ENCODE data around the gene PIGP.
"Not testable (repeated sequence)": the region's sequence is repeated elsewhere in the genome, so short reads cannot be mapped to it uniquely, and the experiment has no call there.

The PIGP gene

DNA sequence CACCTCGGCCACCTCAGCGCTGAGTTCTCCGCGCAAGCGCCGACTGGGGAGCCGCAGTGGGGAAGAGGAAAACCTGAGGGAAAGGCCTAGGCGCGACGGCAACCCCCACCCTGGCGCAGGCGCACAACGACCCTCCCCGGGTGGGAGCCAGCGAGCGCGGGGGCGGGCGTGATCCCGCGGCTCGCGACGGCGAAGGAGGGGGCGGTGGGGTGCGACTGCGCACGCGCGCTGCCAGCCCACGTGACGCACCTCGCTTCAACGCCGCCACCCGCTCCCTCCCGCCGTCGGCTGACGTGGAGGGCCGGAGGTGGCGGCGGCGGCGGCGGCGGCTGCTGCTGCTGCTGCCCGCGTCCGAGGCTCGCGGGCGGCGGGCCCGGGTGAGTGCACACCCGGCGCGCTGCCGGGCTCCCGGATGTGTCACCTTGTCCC, at the start of gene PIGP, which contains the start of gene TTC3:
Gene PIGP (minus strand): TSS at position 84 of the 429 bp plus-strand sequence. CDS start 556 bp downstream, outside the sequence.
Gene TTC3 (plus strand): TSS at position 267 of the 429 bp plus-strand sequence. CDS start 14,004 bp downstream, outside the sequence.
- TF ChIP-seq, protein P1, sequence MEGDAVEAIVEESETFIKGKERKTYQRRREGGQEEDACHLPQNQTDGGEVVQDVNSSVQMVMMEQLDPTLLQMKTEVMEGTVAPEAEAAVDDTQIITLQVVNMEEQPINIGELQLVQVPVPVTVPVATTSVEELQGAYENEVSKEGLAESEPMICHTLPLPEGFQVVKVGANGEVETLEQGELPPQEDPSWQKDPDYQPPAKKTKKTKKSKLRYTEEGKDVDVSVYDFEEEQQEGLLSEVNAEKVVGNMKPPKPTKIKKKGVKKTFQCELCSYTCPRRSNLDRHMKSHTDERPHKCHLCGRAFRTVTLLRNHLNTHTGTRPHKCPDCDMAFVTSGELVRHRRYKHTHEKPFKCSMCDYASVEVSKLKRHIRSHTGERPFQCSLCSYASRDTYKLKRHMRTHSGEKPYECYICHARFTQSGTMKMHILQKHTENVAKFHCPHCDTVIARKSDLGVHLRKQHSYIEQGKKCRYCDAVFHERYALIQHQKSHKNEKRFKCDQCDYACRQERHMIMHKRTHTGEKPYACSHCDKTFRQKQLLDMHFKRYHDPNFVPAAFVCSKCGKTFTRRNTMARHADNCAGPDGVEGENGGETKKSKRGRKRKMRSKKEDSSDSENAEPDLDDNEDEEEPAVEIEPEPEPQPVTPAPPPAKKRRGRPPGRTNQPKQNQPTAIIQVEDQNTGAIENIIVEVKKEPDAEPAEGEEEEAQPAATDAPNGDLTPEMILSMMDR (IDR thresholded peaks at IDR 0.05; ENCODE audit: low read depth, low read length, missing control alignments): no peak
- peak; percentile 67 for DNase-seq (ENCODE audit: extremely low read depth, low read depth)
- H3K4me3 ChIP-seq (replicated peaks; ENCODE audit: low read depth, low read length): peak within 1 kb of the TSS; percentile 94

DNA sequence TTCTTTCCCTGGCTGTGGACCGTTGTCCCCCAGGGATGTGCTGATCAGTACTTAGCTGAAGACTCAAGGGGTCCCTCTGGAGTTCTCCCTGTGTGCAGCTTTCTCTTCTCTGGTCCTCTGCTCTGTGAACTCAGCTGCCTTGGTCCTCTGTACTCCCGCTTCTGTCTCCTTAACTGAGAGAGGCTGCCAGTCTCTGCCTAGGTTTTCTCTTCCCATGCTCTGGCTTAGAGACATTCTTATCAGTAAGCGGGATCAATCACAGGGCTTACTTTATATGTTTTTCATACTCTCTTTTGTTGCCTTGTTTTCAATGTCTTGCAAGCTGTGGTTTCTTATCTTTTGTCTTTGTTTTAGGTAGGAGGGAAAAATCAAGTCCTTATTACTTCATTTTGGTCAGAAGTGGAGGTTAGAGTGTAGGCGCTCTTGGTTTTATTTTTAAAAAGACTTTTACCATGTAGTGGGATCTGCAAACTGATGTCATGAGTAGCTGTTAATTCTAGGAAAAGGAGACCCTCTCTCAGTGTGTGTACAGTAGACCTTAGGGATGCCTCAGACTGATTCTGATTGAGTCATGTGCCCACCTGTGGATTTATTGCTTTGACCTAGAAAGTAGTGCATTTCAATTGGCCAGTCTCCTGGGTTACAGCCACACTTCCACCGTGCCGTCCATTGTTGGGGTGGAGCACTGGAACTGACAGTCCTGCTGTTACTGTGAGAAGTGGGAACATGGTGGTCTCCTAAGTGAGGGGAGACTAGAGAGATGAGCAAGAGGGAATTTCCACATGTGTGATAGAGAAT, 46.7 kb upstream of the PIGP start:
- TF ChIP-seq, protein P1 (IDR thresholded peaks at IDR 0.05; ENCODE audit: low read depth, low read length, missing control alignments): no peak
- H3K4me3 ChIP-seq (replicated peaks; ENCODE audit: low read depth, low read length): no peak overlapping the region
- DNase-seq (ENCODE audit: extremely low read depth, low read depth): no peak

DNA sequence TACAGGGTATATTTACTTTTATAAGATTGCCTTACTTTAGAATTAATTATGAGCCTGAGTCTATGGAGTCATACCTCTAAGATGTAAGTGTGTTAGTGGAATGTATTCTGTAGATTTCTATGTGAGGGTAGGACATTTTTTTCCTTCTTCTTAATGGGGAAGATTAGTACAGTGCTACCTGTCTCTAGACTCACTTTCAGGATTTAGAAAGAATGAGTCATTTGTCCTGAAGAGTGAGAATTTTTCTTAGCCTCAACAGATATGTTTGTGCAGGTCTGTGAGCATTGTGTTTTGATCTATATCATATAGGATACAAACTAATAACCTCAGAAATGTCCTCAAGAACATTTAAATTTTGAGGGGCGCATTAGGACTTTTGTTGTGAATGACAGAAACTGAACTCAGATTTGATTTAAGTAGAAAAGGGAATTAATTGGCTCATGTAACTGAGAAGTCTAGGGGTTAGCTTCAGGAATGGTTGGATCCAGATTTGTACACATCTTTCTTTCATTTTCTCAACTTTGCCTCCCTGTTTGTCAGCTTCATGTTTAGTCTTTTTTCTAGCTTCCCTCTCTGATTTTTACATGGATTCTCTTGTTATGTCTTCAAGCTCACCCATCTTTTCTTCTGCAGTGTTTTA, 45.4 kb upstream of the PIGP start:
- no peak overlapping the region for H3K4me3 ChIP-seq (replicated peaks; ENCODE audit: low read depth, low read length)
- TF ChIP-seq, protein P1 (IDR thresholded peaks at IDR 0.05; ENCODE audit: low read depth, low read length, missing control alignments): no peak
- DNase-seq (ENCODE audit: extremely low read depth, low read depth): no peak

GRCh38 chr21:37117204-37117603, 44.3 kb upstream of the PIGP start:
- H3K4me3 ChIP-seq (replicated peaks; ENCODE audit: low read depth, low read length): no peak overlapping the region

DNA sequence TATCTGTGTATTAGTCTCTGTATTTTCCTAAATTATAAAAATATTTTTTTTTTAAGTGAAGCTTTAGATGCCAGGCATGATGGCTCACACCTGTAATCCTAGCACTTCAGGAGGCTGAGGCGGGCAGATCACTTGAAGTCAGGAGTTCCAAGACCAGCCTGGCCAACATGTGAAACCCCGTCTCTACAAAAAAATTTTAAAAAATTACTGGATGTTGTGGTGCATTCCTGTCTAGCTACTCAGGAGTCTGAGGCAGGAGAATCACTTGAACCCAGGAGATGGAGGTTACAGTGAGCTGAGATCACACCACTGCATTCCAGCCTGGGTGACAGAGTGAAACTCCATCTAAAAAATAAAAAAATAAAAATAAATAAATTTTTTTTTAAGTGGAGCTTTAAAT, 43.6 kb upstream of the PIGP start:
- H3K4me3 ChIP-seq (replicated peaks; ENCODE audit: low read depth, low read length); DNase-seq (ENCODE audit: extremely low read depth, low read depth): not testable (repeated sequence)

More at GRCh38 chr21:37117204-37117603, 44.3 kb upstream of the PIGP start:
- TF ChIP-seq, protein P1 (IDR thresholded peaks at IDR 0.05; ENCODE audit: low read depth, low read length, missing control alignments): no peak
- no peak for DNase-seq (ENCODE audit: extremely low read depth, low read depth)

DNA sequence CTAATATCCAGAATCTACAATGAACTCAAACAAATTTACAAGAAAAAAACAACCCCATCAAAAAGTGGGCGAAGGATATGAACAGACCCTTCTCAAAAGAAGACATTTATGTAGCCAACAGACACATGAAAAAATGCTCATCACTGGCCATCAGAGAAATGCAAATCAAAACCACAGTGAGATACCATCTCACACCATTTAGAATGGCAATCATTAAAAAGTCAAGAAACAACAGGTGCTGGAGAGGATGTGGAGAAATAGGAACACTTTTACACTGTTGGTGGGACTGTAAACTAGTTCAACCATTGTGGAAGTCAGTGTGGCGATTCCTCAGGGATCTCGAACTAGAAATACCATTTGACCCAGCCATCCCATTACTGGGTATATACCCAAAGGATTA, 41.4 kb upstream of the PIGP start:
- not testable (repeated sequence) for H3K4me3 ChIP-seq (replicated peaks; ENCODE audit: low read depth, low read length); DNase-seq (ENCODE audit: extremely low read depth, low read depth)

GRCh38 chr21:37111029-37111428, 38.2 kb upstream of the PIGP start:
- not testable (repeated sequence) for H3K4me3 ChIP-seq (replicated peaks; ENCODE audit: low read depth, low read length); DNase-seq (ENCODE audit: extremely low read depth, low read depth)

GRCh38 chr21:37106998-37107397, 34.1 kb upstream of the PIGP start:
- TF ChIP-seq, protein P1 (IDR thresholded peaks at IDR 0.05; ENCODE audit: low read depth, low read length, missing control alignments): no peak
- no peak overlapping the region for H3K4me3 ChIP-seq (replicated peaks; ENCODE audit: low read depth, low read length)
- DNase-seq (ENCODE audit: extremely low read depth, low read depth): no peak

GRCh38 chr21:37102746-37103145, 29.9 kb upstream of the PIGP start:
- not testable (repeated sequence) for DNase-seq (ENCODE audit: extremely low read depth, low read depth)

More at GRCh38 chr21:37102746-37103145, 29.9 kb upstream of the PIGP start:
- H3K4me3 ChIP-seq (replicated peaks; ENCODE audit: low read depth, low read length): not testable (repeated sequence)
